Heart right ventricle (tissue), 16 donors: ENCODE data around the gene SCPEP1. TPM values are rescaled to one million over a fixed set of nuclear protein-coding genes. Genes with fewer than 3 reads are reported as not detected.

Source experiments
- ATAC-seq, 8 donors: fragments of 200-7000 bp; cut with Tn5 transposase; one replicate each; pipeline ENCODE4 v1.9.1; 2020; ENCODE audit warnings: mild to moderate bottlenecking in 8 of 8, moderate library complexity in 8 of 8, moderate number of reproducible peaks in 1 of 8
- DNase-seq, 2 donors: peaks; one replicate each; pipeline ENCODE4 v3.0.0-alpha.2; 2020
- H3K27ac ChIP-seq, 10 donors: fragments of 200-600 bp; sonication (generic) in 2 of 10; one replicate each; pipeline versions ENCODE4 v1.5.0 to v1.8.0; 2020 to 2022; ENCODE audit warnings: mild to moderate bottlenecking in 3 of 10
- H3K27me3 ChIP-seq, 7 donors: fragments of 200-600 bp; one replicate each; pipeline ENCODE4 v1.8.0; 2021 to 2022; ENCODE audit warnings: mild to moderate bottlenecking in 2 of 7
- H3K36me3 ChIP-seq, 9 donors: fragments of 200-600 bp; sonication (generic) in 1 of 9; one replicate each; pipeline versions ENCODE4 v1.5.0 to v1.8.0; 2020 to 2022; ENCODE audit warnings: mild to moderate bottlenecking in 2 of 9
- H3K4me1 ChIP-seq, 9 donors: fragments of 200-600 bp; sonication (generic) in 1 of 9; one replicate each; pipeline versions ENCODE4 v1.5.0 to v1.8.0; 2020 to 2022; ENCODE audit warnings: mild to moderate bottlenecking in 4 of 9
- H3K4me3 ChIP-seq, 10 donors: fragments of 200-600 bp; sonication (generic) in 2 of 10; one replicate each; pipeline versions ENCODE4 v1.5.0 to v1.8.0; 2020 to 2022; ENCODE audit warnings: mild to moderate bottlenecking in 7 of 10, moderate library complexity in 2 of 10
- H3K9me3 ChIP-seq, 11 donors: fragments of 200-600 bp in 10 of 11; sonication (generic) in 2 of 11; one replicate each; pipeline versions ENCODE4 v1.5.0 to v1.8.0; 2013 to 2022; ENCODE audit warnings: mild to moderate bottlenecking in 2 of 11, control low read depth in 1 of 11, moderate library complexity in 1 of 11
- WGBS, 2 donors: extraction: QIAGEN DNeasy Blood & Tissue Kit; methylation state at CpG; one replicate each; pipeline ENCODE4 v1.1.7; 2013; ENCODE audit warnings: inconsistent platforms in 1 of 2; 5-methylcytosine and 5-hydroxymethylcytosine counted together
- intact Hi-C, 10 donors: fragments of 100-400 bp; cut with DNase I; formaldehyde crosslinking; loops; one replicate each; pipeline versions ENCODE4 v1.11.1 to v1.14.2; 2022
- polyA plus RNA-seq, 2 donors: library from polyadenylated mRNA; stranded (reverse); fragments of 200-250 nt; gene quantifications; one replicate each; pipeline ENCODE4 v1.2.3, GENCODE V29; 2013
- total RNA-seq, 10 donors: library from RNA; stranded (reverse); fragmentation: NEBNext Ultra II Directional in 3 of 10; extraction: Animal tissue kit (Norgen Biotek cat#: 25700) in 3 of 10; gene quantifications; one replicate each; pipeline versions ENCODE4 v1.2.1 to v1.2.4, GENCODE V29; 2021 to 2023
- TF ChIP-seq, protein P1 (sequence below), 9 donors: fragments of 200-600 bp; sonication (generic) in 2 of 9; IDR thresholded peaks; one replicate each; pipeline versions ENCODE4 v1.5.0 to v1.8.0; 2021 to 2022; ENCODE audit warnings: antibody characterized with exemption in 9 of 9, mild to moderate bottlenecking in 5 of 9, moderate library complexity in 1 of 9
- donor health status: Arrhythmogenic right ventricular cardiomyopathy.
- donor health status: ischemic (EF 13 %, LVEDD 7.1; RV severe dilation, severe dysfunction).
- donor health status: healthy with polysubstance abuse.
- donor health status: DM: no; HTN: yes; CAD: no.
- donor health status: DM: no; HTN: no; CAD: no.
- donor health status: ischemic (EF 25% LVEDD 6.9; RV normal size, moderate dysfunction).
- donor health status: ischemic (EF 25% LVEDD 5.7; RV mildly dilated, moderate dysfunction).
- donor health status: healthy.
- donor health status: DM: yes; HTN: yes; CAD: no.
- donor health status: Ischemic cardiomyopathy.
- donor health status: ischemic (EF 35%, LVEDD 5.7; RV mildly dilated, moderate dysfunction).
- donor health status: nonischemic (EF 11% LVEDD 7.7; RV severe dilation, severe dysfunction).
- donor health status: DM: yes; HTN: yes; CAD: no.
- donor health status: PGD.
- donor health status: ischemic (EF 29% LVEDD 5.4; RV normal size, mild dysfunction).
- donor health status: nonischemic (EF 23%, LVEDD 6.1; RV moderate dilation, normal function).

Gene SCPEP1
- total and polyA plus RNA-seq, 12 donors: 26.0 to 229 (median 47.9) TPM

DNA sequence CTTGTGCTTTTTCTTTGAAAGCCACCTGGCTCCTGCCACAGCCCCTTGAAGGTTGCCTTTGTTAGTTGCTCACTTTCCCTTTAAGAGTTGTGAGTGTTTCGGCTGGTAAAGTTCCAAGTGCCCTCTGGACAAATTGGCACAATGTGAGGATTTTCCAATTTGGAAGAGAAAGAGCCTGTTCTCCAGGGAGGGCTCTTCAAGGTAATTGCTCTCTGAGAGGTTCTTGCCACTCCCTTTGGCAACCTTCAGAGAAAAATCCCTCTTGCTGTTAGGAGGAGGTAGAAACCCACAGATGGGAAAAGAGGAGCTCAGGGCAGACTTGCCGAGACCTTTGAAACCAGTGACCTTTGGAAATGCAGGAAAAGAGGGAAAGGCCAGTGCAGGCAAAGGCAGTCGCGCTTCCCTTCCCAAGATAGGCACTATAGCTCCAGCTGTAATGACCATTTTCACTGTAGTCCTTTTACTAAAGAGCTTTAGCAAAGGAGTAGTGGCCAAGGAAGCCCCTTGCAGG, 58.1 kb downstream of the SCPEP1 start:
- Histone ChIP-seq H3K9me3 (no peaks in the 10 kb centered on the region), H3K4me3 (peak overlapping the region in 2 of 10 donors; percentile 5 to 6), H3K36me3 (no peaks in the 10 kb centered on the region), H3K27me3 (peaks cover 0 to 18% (median 3%) of the 10 kb centered on the region in 7 donors), H3K27ac (peak overlapping the region in 9 of 10 donors; percentile 3 to 66 (median 49)), H3K4me1 (peaks cover 0 to 44% (median 12%) of the 10 kb centered on the region in 9 donors)
- TF ChIP-seq, protein P1, sequence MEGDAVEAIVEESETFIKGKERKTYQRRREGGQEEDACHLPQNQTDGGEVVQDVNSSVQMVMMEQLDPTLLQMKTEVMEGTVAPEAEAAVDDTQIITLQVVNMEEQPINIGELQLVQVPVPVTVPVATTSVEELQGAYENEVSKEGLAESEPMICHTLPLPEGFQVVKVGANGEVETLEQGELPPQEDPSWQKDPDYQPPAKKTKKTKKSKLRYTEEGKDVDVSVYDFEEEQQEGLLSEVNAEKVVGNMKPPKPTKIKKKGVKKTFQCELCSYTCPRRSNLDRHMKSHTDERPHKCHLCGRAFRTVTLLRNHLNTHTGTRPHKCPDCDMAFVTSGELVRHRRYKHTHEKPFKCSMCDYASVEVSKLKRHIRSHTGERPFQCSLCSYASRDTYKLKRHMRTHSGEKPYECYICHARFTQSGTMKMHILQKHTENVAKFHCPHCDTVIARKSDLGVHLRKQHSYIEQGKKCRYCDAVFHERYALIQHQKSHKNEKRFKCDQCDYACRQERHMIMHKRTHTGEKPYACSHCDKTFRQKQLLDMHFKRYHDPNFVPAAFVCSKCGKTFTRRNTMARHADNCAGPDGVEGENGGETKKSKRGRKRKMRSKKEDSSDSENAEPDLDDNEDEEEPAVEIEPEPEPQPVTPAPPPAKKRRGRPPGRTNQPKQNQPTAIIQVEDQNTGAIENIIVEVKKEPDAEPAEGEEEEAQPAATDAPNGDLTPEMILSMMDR (IDR thresholded peaks at IDR 0.05): no peak
- WGBS, 2 donors: 26 to 44% methylated on average over 4 of the region's 4 CpGs
- peak in 1 of 2 donors; percentile 46 for DNase-seq
- intact Hi-C loops: loop anchor here in 2 of 10 donors (2.0 to 10.0 kb wide), 2 partner anchors 49 to 59 kb away; partner anchors contain the start of gene AKAP1 (in 1 of the 2)
- ATAC-seq: peak in 7 of 8 donors; percentile 17 to 79 (median 40)

DNA sequence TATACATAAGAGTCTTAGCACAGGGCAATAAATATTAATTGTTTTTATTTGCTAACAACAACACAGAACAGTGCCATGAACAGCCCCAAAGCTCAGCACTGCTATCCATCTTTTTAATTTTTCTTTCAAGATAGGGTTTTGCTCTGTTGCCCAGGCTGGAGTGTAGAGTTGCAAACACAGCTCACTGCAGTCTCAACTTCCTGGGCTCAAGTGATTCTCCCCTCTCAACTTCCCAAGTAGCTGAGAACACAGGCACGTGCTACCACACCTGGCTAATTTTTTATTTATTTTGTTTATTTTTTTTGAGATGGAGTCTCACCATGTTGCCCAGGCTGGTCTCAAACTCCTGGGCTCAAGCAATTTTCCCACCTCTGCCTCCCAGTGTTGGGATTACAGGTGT, 59.5 kb downstream of the SCPEP1 start:
- Histone ChIP-seq H3K9me3 (no peaks in the 10 kb centered on the region), H3K4me1 (peaks cover 0 to 39% (median 11%) of the 10 kb centered on the region in 9 donors), H3K27me3 (peaks cover 0 to 29% (median 4%) of the 10 kb centered on the region in 7 donors), H3K27ac (no peak overlapping the region), H3K36me3 (no peaks in the 10 kb centered on the region), H3K4me3 (no peak overlapping the region)
- WGBS, 2 donors: 77 to 85% methylated on average over 1 of the region's 1 CpG
- DNase-seq: no peak
- TF ChIP-seq, protein P1 (IDR thresholded peaks at IDR 0.05): no peak
- no peak for ATAC-seq
- intact Hi-C loops: loop anchor here in 1 of 10 donors (10.0 kb wide), 1 partner anchor 57 kb away; no protein-coding TSS in a partner anchor

DNA sequence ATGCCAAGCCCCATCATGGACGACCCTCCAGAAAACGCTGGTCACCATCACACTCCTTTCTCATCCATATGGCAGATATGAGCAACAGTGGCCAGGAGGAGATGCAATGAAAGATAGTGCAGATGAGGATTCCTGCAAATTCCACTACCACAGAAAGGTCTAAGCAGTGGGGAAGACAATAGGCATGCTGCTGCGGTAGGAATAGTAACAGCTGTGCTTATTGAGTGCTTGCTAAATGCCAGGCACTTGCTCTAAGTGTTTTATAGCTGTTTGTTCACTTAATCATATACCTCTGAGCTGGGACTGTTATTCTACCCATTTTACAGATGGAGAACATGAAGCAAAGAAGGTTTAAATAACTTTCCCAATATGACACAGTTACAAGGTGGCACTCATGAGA, 60.6 kb downstream of the SCPEP1 start:
- H3K4me1 ChIP-seq: peaks cover 0 to 33% (median 11%) of the 10 kb centered on the region in 9 donors
- intact Hi-C loops: loop anchor here in 1 of 10 donors (10.0 kb wide), 1 partner anchor 56 kb away; no protein-coding TSS in a partner anchor
- no peak overlapping the region for H3K4me3 ChIP-seq
- no peak for ATAC-seq
- no peaks in the 10 kb centered on the region for H3K9me3 ChIP-seq
- 81 to 83% methylated on average over 3 of the region's 3 CpGs for WGBS, 2 donors
- H3K27me3 ChIP-seq: peaks cover 0 to 36% (median 7%) of the 10 kb centered on the region in 7 donors
- no peak overlapping the region for H3K27ac ChIP-seq
- TF ChIP-seq, protein P1 (IDR thresholded peaks at IDR 0.05): no peak
- DNase-seq: no peak
- H3K36me3 ChIP-seq: no peaks in the 10 kb centered on the region

DNA sequence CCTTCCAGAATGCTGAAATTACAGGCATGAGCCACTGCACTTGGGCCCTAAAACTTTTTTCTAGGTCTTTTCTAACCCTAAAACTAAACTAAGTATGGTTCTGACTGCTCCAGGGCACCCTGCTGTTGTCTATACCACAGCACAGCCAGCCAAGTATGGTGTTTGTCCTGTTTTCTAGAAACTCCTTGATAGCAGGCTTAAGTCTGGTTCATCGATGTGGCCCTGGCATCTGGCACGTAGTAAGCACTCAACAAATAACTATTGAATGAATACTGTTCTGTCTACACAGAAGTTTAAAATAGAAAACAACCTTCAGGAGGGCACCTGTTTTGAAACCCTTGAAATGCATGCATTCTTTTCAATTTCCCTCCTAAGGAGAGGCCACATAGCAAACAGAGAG, 62.6 kb downstream of the SCPEP1 start:
- ATAC-seq: no peak
- no peak overlapping the region for H3K4me3 ChIP-seq
- intact Hi-C loops: no loop called here
- WGBS, 2 donors: 51 to 63% methylated on average over 2 of the region's 2 CpGs
- peaks cover under 1 to 18% (median 9%) of the 10 kb centered on the region in 9 donors for H3K4me1 ChIP-seq
- H3K9me3 ChIP-seq: no peaks in the 10 kb centered on the region
- no peak for DNase-seq
- TF ChIP-seq, protein P1 (IDR thresholded peaks at IDR 0.05): no peak
- peaks cover 0 to 57% (median 24%) of the 10 kb centered on the region in 7 donors for H3K27me3 ChIP-seq
- no peak overlapping the region for H3K27ac ChIP-seq
- no peaks in the 10 kb centered on the region for H3K36me3 ChIP-seq
